H9 (cell line): ENCODE measurements around the gene CPM. TPM values are rescaled to one million over a fixed set of nuclear protein-coding genes. Genes with fewer than 3 reads are reported as not detected.

Experiments
- DNase-seq: peaks from one replicate; pipeline ENCODE4 v3.0.0-alpha.2; 2017
- H2AFZ ChIP-seq: one replicate; pipeline ENCODE4 v1.6.1; 2013; ENCODE audit warnings: mild to moderate bottlenecking, low read length, control low read depth, moderate library complexity
- H2AK5ac ChIP-seq: 2 replicates; pipeline ENCODE4 v1.6.1; 2013; ENCODE audit warnings: low read length, control low read depth, mixed read lengths; ENCODE audit not compliant: insufficient read length
- H2BK120ac ChIP-seq: one replicate; pipeline ENCODE4 v1.6.1; 2013; ENCODE audit warnings: low read depth, mild to moderate bottlenecking, low read length, control low read depth, inconsistent platforms; ENCODE audit not compliant: poor library complexity, severe bottlenecking
- H2BK12ac ChIP-seq: 2 replicates; pipeline ENCODE4 v1.6.1; 2013; ENCODE audit warnings: low read length, control low read depth, mixed read lengths, low read depth; ENCODE audit not compliant: insufficient read length
- H2BK15ac ChIP-seq: 2 replicates; pipeline ENCODE4 v1.6.1; 2013; ENCODE audit warnings: low read depth, low read length, control low read depth
- H2BK20ac ChIP-seq: one replicate; pipeline ENCODE4 v1.6.1; 2013; ENCODE audit warnings: low read depth, mild to moderate bottlenecking, low read length, control low read depth, inconsistent platforms; ENCODE audit not compliant: poor library complexity, severe bottlenecking
- H2BK5ac ChIP-seq: 2 replicates; pipeline ENCODE4 v1.6.1; 2013; ENCODE audit warnings: low read length, control low read depth, mixed read lengths; ENCODE audit not compliant: insufficient read length
- H3K14ac ChIP-seq: 2 replicates; pipeline ENCODE4 v1.6.1; 2013; ENCODE audit warnings: low read length, control low read depth; ENCODE audit not compliant: insufficient read depth
- H3K18ac ChIP-seq: 2 replicates; pipeline ENCODE4 v1.6.1; 2013; ENCODE audit warnings: low read depth, mild to moderate bottlenecking, mixed read lengths, low read length, control low read depth; ENCODE audit not compliant: insufficient read length
- H3K23ac ChIP-seq: 2 replicates; pipeline ENCODE4 v1.6.1; 2013; ENCODE audit warnings: low read length, control low read depth, mixed read lengths, low read depth; ENCODE audit not compliant: insufficient read length
- H3K23me2 ChIP-seq: 2 replicates; pipeline ENCODE4 v1.6.1; 2013; ENCODE audit warnings: low read depth, mild to moderate bottlenecking, mixed read lengths, low read length, control low read depth; ENCODE audit not compliant: insufficient read length, poor library complexity, severe bottlenecking
- H3K27ac ChIP-seq: 2 replicates; pipeline ENCODE4 v1.5.1; 2013; ENCODE audit warnings: low read length, control low read depth, mixed read lengths, low read depth; ENCODE audit not compliant: insufficient read length
- H3K27me3 ChIP-seq: 2 replicates; pipeline ENCODE4 v1.6.1; 2013; ENCODE audit warnings: low read length, control low read depth, inconsistent platforms; ENCODE audit not compliant: insufficient read depth
- H3K4ac ChIP-seq: 2 replicates; pipeline ENCODE4 v1.6.1; 2013; ENCODE audit warnings: low read depth, mild to moderate bottlenecking, control low read depth, inconsistent platforms, low read length, moderate library complexity
- H3K4me1 ChIP-seq: 2 replicates; pipeline ENCODE4 v1.6.1; 2013; ENCODE audit warnings: low read length, control low read depth, inconsistent platforms; ENCODE audit not compliant: insufficient read depth
- H3K4me2 ChIP-seq: 2 replicates; pipeline ENCODE4 v1.6.1; 2013; ENCODE audit warnings: low read length, control low read depth, mixed read lengths; ENCODE audit not compliant: insufficient read length, insufficient read depth
- H3K56ac ChIP-seq: 2 replicates; pipeline ENCODE4 v1.6.1; 2013; ENCODE audit warnings: low read depth, mild to moderate bottlenecking, mixed read lengths, low read length, control low read depth; ENCODE audit not compliant: insufficient read length
- H3K79me1 ChIP-seq: 2 replicates; pipeline ENCODE4 v1.6.1; 2013; ENCODE audit warnings: low read depth, mild to moderate bottlenecking, moderate library complexity, low read length, control low read depth, inconsistent platforms; ENCODE audit not compliant: insufficient read depth, poor library complexity, severe bottlenecking
- H3K79me2 ChIP-seq: 2 replicates; pipeline ENCODE4 v1.6.1; 2013; ENCODE audit warnings: low read length, control low read depth, inconsistent platforms; ENCODE audit not compliant: insufficient read depth
- H3K9ac ChIP-seq: 2 replicates; pipeline ENCODE4 v1.6.1; 2013; ENCODE audit warnings: low read length, control low read depth, mixed read lengths; ENCODE audit not compliant: insufficient read length; ENCODE audit errors: extremely low read depth
- H3K9me3 ChIP-seq: one replicate; pipeline ENCODE4 v1.6.1; 2013; ENCODE audit warnings: low read depth, low read length, inconsistent platforms; ENCODE audit not compliant: control insufficient read depth
- H3T11ph ChIP-seq: one replicate; pipeline ENCODE4 v1.6.1; 2013; ENCODE audit warnings: mild to moderate bottlenecking, low read length, control low read depth, inconsistent platforms
- H4K20me1 ChIP-seq: one replicate; pipeline ENCODE4 v1.6.1; 2013; ENCODE audit not compliant: control insufficient read depth, insufficient read length, insufficient read depth
- H4K5ac ChIP-seq: 2 replicates; pipeline ENCODE4 v1.6.1; 2013; ENCODE audit warnings: low read depth, mild to moderate bottlenecking, mixed read lengths, low read length, control low read depth; ENCODE audit not compliant: insufficient read length
- H4K8ac ChIP-seq: replicated peaks from 2 replicates; pipeline ENCODE4 v1.6.1; 2013; ENCODE audit warnings: low read length, control low read depth, mixed read lengths, low read depth; ENCODE audit not compliant: insufficient read length
- H4K91ac ChIP-seq: 2 replicates; pipeline ENCODE4 v1.6.1; 2013; ENCODE audit warnings: low read depth, mild to moderate bottlenecking, moderate library complexity, mixed read lengths, low read length, control low read depth; ENCODE audit not compliant: insufficient read length
- H3K27ac Mint-ChIP-seq, 3 experiments: 2 replicates in 2 of 3; 3 replicates in 1 of 3; pipeline ENCODE4 v1.8.0; 2020 to 2021; ENCODE audit warnings: mixed read lengths in 3 of 3, mild to moderate bottlenecking in 1 of 3, moderate library complexity in 1 of 3
- H3K27me3 Mint-ChIP-seq: 2 replicates; pipeline ENCODE4 v1.8.0; 2021; ENCODE audit warnings: low read depth, mild to moderate bottlenecking, moderate library complexity, mixed read lengths
- H3K36me3 Mint-ChIP-seq, 3 experiments: 2 replicates in 2 of 3; 3 replicates in 1 of 3; pipeline ENCODE4 v1.8.0; 2020 to 2021; ENCODE audit warnings: low read depth in 3 of 3, mixed read lengths in 3 of 3; ENCODE audit not compliant: insufficient read depth in 1 of 3
- H3K4me1 Mint-ChIP-seq, 2 experiments: 2 replicates each; pipeline ENCODE4 v1.8.0; 2020; ENCODE audit warnings: mixed read lengths in 2 of 2
- H3K4me3 Mint-ChIP-seq, 2 experiments: 2 replicates in 1 of 2; 3 replicates in 1 of 2; pipeline ENCODE4 v1.8.0; 2020 to 2021; ENCODE audit warnings: mild to moderate bottlenecking in 2 of 2, mixed read lengths in 2 of 2, moderate library complexity in 1 of 2
- H3K9me3 Mint-ChIP-seq, 2 experiments: 2 replicates in 1 of 2; 3 replicates in 1 of 2; pipeline ENCODE4 v1.8.0; 2020; ENCODE audit warnings: mild to moderate bottlenecking in 2 of 2, mixed read lengths in 2 of 2, moderate library complexity in 1 of 2
- WGBS: extraction: QIAGEN DNeasy Blood & Tissue Kit; methylation state at CpG from one replicate; pipeline ENCODE4 v1.1.7; 2013; ENCODE audit warnings: missing lambda C conversion rate, low lambda C conversion rate, mixed read lengths; ENCODE audit not compliant: insufficient read length; ENCODE audit errors: extremely low coverage; 5-methylcytosine and 5-hydroxymethylcytosine counted together
- total RNA-seq: library from RNA; stranded (reverse); gene quantifications from 2 replicates; pipeline ENCODE4 v1.2.1, GENCODE V29; 2021
- TF ChIP-seq, protein P1 (sequence below): fragments of 200-600 bp; sonication (generic); conservative IDR thresholded peaks from 3 replicates; pipeline ENCODE4 v1.8.0; 2021; ENCODE audit warnings: antibody characterized with exemption, mild to moderate bottlenecking

The CPM gene
- total RNA-seq, 1 experiment from 2014 or later = 1.2 TPM

DNA sequence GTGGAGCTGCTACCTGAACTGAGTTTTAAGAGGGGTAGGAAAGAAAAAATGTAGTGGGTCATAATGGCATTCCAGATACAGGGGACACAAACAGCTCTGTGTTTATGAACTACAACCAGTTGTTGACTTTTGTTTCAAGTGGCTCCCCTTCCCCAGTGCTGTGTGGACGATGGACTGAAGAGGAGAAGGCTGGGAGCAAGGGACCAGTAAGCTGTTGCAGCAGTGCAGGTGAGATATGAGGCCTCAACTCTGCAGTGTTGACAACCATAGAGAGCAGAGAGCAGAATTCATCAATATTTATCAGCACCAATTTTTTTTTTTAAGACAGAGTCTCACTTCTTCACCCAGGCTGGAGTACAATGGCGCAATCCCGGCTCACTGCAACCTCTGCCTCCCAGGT lies 78.4 kb downstream of the CPM start:
- Histone ChIP-seq H2BK12ac (no peak overlapping the region), H2BK15ac (no peak overlapping the region), H3K4ac (no peak overlapping the region), H2AFZ (no peak overlapping the region), H2BK120ac (no peak overlapping the region), H3K79me2 (no peaks in the 10 kb centered on the region), H3K27me3 (no peaks in the 10 kb centered on the region), H2AK5ac (no peak overlapping the region), H3K23ac (no peak overlapping the region), H4K20me1 (no peaks in the 10 kb centered on the region), H3K9ac (no peak overlapping the region), H3K79me1 (no peaks in the 10 kb centered on the region), H2BK20ac (no peak overlapping the region), H4K5ac (no peak overlapping the region), H3K9me3 (no peaks in the 10 kb centered on the region), H3K4me2 (no peak overlapping the region), H4K8ac (no peak overlapping the region), H3K4me1 (no peaks in the 10 kb centered on the region), H3T11ph (no peak overlapping the region), H3K56ac (no peak overlapping the region), H3K27ac (no peak overlapping the region), H4K91ac (no peak overlapping the region), H3K18ac (no peak overlapping the region), H2BK5ac (no peak overlapping the region), H3K23me2 (no peaks in the 10 kb centered on the region), H3K14ac (no peak overlapping the region)
- Mint-ChIP-seq H3K36me3 (no peaks in the 10 kb centered on the region), H3K9me3 (no peaks in the 10 kb centered on the region), H3K27me3 (peaks cover 4% of the 10 kb centered on the region; the same call in 1 of the 2 replicates), H3K27ac (no peak overlapping the region), H3K4me3 (no peak overlapping the region), H3K4me1 (no peaks in the 10 kb centered on the region)
- TF ChIP-seq, protein P1, sequence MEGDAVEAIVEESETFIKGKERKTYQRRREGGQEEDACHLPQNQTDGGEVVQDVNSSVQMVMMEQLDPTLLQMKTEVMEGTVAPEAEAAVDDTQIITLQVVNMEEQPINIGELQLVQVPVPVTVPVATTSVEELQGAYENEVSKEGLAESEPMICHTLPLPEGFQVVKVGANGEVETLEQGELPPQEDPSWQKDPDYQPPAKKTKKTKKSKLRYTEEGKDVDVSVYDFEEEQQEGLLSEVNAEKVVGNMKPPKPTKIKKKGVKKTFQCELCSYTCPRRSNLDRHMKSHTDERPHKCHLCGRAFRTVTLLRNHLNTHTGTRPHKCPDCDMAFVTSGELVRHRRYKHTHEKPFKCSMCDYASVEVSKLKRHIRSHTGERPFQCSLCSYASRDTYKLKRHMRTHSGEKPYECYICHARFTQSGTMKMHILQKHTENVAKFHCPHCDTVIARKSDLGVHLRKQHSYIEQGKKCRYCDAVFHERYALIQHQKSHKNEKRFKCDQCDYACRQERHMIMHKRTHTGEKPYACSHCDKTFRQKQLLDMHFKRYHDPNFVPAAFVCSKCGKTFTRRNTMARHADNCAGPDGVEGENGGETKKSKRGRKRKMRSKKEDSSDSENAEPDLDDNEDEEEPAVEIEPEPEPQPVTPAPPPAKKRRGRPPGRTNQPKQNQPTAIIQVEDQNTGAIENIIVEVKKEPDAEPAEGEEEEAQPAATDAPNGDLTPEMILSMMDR = no peak
- no CpG with 5 or more reads among the region's 3 CpGs for WGBS
- no peak for DNase-seq
